ENCODE measurements around the gene MED7.

DNA sequence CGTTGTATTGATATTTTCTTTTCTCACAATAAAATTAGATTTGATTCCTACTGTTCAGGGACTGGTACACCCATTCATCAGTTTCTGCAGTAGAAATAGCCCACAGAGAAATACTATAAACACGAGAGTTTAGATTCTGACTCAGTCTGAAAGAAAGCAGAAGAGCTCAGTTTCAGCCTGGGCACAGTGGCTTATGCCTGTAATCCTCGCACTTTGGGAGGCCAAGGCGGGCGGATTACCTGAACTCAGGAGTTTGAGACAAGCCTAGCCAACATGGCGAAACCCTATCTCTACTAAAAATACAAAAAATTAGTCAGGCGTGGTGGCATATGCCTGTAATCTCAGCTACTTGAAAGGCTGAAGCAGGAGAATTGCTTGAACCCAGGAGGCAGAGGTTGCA lies 46.6 kb upstream of the MED7 start:
- no peak for TF ChIP-seq WRNIP1 (IDR thresholded peaks at IDR 0.05; ENCODE audit: borderline replicate concordance, low read depth, low read length)
- TF ChIP-seq YY1 (IDR thresholded peaks at IDR 0.05; ENCODE audit: low read depth, low read length) = no peak
- no peak for TF ChIP-seq BHLHE40 (IDR thresholded peaks at IDR 0.05; ENCODE audit: borderline replicate concordance in 1 of 2, low read depth in 2 of 2, low read length in 1 of 2)
- TF ChIP-seq EP300 (IDR thresholded peaks at IDR 0.05; ENCODE audit: borderline replicate concordance in 1 of 2, control insufficient read depth in 1 of 2, low read depth in 2 of 2, low read length in 2 of 2) = no peak
- TF ChIP-seq POLR2A (IDR thresholded peaks at IDR 0.05; ENCODE audit: low read depth, low read length) = no peak
- TF ChIP-seq EZH2 (IDR thresholded peaks at IDR 0.05; ENCODE audit: borderline replicate concordance, control insufficient read depth, low read depth, low read length) = no peak
- TF ChIP-seq CREB1 (IDR thresholded peaks at IDR 0.05; ENCODE audit: low read depth) = no peak
- no peak for TF ChIP-seq MXI1 (IDR thresholded peaks at IDR 0.05; ENCODE audit: low read depth, low read length)
- TF ChIP-seq, protein P1, sequence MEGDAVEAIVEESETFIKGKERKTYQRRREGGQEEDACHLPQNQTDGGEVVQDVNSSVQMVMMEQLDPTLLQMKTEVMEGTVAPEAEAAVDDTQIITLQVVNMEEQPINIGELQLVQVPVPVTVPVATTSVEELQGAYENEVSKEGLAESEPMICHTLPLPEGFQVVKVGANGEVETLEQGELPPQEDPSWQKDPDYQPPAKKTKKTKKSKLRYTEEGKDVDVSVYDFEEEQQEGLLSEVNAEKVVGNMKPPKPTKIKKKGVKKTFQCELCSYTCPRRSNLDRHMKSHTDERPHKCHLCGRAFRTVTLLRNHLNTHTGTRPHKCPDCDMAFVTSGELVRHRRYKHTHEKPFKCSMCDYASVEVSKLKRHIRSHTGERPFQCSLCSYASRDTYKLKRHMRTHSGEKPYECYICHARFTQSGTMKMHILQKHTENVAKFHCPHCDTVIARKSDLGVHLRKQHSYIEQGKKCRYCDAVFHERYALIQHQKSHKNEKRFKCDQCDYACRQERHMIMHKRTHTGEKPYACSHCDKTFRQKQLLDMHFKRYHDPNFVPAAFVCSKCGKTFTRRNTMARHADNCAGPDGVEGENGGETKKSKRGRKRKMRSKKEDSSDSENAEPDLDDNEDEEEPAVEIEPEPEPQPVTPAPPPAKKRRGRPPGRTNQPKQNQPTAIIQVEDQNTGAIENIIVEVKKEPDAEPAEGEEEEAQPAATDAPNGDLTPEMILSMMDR (IDR thresholded peaks at IDR 0.05 in 2 of 3, conservative IDR thresholded peaks at IDR 0.05 in 1 of 3; ENCODE audit: control insufficient read depth in 2 of 3, extremely low read depth in 1 of 3, insufficient read depth in 1 of 3, low read depth in 3 of 3, low read length in 3 of 3) = no peak
- TF ChIP-seq SP1 (IDR thresholded peaks at IDR 0.05; ENCODE audit: low read depth, low read length) = no peak
- TF ChIP-seq ETV6 (conservative IDR thresholded peaks at IDR 0.05 in 1 of 2, IDR thresholded peaks at IDR 0.05 in 1 of 2; ENCODE audit: borderline replicate concordance in 1 of 2, low read depth in 1 of 2) = no peak

Measured in GM12878 (cell line).